Measurements from ENCODE around the gene SEC63.

Gene SEC63

DNA sequence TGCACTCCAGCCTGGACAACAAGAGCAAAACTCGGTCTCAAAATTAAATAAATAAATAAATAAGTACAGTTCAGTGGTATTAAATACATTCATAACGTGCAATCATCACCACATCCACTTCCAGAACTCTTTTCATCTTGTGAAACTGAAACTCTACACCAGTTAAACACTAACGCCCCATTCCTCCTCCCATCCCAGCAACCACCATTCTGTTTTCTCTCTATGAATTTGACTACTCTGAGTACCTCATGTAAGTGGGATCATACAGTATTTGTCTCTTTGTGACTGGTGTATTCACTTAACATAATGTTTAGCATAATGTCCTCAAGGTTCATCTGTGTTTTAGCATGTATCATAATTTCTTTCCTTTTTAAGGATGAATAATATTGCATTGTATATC is 104.8 kb downstream of the SEC63 start:
- no peak for FAIRE-seq

DNA sequence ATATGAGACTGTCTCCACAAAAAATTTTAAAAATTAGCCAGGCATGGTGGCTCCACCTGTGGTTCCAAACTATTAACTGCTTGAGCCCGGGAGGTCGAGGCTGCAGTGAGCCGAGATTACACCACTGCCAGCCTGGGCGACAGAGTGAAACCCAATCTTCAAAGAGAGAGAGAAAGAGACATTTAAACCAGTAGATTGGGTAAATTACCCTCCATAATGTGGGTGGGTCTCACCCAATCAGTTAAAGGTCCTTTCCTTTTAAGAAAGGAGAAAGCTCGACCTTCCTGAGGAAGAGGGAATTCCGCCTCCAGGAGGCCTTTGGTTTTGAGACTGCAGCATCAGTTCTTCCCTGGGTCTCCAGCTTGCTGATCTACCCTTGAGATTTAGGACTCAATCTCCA is 108.7 kb downstream of the SEC63 start:
- no peak for FAIRE-seq

DNA sequence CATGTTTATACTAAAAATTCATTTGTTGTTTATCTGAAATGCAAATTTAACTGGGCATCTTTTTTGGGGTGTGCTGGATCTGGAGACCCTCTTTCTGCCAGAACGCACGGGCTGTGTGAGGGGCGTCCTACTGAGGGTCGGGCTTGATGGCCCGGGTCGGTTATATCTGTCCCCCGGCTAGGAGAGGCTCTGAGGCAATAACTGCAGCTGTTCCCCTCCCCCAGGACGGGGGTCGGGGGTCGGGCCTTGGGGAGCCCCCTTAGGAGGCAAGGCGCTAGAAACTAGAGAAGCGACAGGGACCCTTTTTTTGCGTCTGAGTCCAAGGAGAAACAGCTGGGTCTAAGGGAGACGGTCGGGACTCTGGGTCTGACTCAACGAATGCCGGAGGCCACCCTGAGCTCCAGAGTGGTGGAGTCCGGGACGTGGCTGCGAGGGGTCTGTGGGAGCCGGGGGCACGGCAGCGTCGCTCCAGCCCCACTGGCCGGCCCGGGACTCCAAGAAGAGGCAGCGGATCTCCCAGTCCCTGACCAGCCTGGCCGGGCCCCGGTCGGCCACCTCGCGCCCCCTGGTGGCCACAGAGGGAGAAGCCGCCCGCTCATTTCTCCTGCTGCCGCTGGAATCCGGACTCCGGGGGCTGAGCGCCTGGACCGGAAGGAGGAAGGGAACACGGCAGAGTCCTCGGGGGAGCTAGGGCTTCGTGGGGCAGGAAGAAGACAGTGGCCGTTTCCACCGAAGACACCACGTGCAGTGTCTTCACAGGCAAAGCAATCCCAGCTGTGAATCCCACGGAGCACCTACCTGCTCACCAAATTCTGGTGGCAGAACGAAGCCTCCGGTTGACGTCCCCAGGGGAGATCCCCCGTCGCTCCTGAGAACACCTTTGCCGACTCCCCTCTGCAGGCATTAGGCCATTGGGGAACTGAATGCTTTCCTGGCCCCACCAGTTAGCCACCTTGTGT is 109.9 kb downstream of the SEC63 start:
- no peak for FAIRE-seq

DNA sequence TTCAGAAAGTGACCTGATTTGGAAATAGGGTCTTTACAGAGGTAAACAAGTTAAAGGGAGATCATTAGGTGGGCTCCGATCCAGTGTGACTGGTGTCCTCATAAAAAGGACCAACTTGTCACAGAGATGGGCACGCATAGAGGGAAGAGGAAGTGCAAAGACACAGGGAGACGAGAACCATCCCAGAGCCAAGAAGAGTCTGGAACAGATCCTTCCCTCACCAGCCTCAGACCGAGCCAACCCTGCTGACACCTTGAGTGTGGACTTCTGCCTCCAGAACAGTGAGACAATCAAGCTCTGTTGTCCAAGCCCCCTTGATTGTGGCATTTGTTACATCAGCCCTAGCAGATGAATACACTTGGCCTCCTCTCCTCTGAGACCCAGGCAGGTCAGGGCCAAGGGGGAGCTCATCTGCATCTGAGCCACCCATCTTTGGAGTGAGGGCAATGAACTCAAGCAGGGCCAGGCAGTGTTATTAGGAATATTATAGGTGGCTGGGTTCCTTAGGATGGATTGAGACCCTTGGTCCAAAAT is 111.7 kb downstream of the SEC63 start:
- FAIRE-seq: no peak

DNA sequence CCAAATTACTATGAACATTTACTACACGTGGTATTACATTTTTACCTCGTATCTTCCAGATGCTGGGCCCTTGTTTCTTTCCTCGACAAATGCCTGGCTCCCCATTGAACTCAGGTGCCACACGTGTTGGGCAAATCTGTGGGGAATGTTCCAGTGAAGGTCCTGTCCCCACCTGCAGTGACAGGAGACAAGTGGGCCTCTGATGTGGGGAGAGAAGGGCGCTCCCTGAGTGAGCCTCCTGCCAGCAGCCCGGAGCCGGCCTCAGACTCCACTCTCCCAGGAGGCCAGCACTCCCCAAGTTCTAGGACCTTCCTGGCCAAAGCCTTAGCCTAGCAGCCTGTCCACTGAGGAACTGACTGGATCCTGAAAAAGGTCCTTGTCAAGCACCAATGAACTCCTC is 112.2 kb downstream of the SEC63 start:
- no peak for FAIRE-seq

DNA sequence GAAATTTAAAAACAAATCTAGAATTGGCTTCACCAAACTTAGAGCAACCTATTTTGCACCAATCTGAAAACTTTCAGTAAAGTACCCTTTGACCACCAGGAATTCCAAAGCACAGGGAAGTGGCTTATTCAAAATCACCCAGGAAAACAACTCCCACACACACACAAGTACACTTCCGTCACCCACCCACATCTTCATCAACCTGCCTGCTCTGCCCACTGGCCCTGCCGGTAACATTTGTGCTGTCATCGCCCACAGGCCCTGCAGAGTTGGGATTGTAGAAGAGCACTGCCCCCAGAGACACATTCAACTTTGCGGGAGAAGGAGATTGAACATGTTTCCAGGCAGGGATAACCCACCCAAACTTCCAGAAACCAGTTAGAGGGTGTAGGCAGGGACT is 114.6 kb downstream of the SEC63 start:
- FAIRE-seq: no peak

DNA sequence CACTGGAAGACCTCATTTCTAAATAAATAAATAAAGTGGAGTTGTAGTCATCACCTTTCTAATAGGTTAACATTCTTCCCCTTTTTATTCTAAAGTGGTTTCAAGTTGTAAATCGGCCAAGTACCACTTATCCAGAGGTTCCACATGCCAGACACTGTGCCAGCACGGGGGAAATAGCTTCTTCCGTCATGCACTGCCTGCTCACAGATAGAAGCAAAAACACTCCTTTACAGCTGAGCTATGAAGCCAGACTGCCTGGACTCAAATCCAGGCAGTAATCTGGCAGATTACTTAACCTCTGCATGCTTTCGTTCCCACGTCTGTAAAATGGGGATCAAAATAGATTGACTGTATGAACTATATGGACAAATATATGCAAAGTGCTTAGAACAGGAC is 116.7 kb downstream of the SEC63 start:
- FAIRE-seq: no peak

DNA sequence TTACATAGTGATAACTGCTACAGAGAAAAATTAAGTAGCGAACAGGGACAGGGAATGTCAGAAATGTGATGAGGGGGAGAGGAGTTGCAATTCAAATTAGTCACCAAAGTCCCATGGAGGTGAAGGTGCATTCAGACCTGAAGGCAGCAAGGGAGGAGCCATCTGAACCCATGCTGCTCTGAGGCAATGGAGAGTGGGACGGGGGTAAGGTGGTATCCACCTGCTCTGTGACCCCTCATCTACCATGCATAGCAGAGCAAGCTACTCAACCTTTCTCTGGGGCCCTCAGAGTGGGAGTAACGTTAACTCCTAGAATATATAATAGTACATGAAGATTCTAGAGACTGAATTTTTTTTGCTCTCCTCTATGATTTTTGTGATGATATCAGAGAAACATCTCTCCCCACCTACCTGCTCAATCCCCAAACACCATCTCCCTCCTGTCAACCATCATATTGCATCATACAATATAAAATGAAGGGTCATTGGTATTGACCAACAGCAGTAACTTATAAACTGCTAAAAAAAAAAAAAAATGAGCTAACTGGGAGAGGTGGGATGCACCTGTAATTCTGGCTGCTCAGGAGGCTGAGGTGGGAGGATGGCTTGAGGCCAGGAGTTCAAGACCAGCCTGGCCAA is 117.3 kb downstream of the SEC63 start:
- FAIRE-seq: no peak

DNA sequence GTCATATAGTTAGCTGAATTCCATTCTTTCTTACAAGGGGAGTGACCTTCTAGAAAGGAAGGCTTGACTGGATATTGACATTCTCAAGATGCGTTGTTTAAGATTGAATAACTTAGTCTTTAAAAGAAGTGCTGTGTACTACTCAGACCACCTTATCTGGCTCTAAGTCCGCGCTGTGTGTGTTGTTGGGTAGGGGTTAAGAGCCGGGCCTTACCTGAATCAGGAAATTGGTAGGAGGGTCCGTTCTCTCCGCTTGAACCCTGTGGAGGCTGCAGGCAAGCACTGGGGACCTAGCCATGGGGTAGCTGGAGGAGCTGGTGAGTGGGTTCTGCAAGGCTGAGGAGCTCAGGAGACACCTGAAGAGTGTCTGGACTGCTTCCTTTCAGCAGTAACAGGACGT is 124.9 kb downstream of the SEC63 start:
- FAIRE-seq: no peak

DNA sequence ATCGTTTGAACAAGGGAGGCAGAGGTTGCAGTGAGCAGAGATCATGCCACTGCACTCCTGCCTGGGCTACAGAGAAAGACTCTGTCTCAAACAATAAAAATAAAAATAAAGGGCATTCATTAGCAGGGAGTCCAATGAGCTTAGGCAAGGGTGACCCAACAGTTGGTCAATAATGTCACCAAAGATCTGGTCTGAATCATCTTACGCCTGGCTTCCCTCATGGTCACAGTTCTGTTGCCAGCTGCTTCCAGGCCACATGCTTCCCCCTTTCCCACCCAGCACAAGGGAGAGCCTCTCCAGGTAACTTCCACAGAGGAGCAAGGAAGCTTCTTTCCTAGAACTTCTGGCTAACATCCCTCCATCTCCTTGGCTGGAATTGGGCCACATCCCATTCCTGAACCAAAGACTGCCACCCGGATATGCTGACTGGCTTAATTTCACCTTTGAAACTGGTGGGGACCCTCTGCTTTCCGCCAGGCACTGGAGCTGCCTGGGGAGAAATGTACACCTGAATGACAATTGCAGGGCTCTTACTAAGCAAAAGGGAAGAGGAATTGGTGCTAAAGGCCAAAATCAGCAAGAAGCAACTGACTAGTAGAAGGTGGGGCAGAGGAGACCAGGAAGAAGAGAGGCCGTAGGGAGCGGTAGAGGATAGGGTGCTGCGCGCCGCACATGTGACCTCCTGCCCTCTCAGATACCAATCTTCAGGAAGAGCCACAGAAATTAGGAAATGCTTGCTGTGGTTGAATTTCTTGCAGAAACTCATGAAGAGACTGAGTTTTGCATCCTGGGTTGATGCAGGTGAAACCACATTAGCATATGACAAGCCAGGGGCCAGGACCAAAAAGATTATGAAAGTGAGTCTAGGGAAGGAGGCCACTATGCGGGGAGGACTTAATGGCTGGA is 125.6 kb downstream of the SEC63 start:
- FAIRE-seq: no peak

DNA sequence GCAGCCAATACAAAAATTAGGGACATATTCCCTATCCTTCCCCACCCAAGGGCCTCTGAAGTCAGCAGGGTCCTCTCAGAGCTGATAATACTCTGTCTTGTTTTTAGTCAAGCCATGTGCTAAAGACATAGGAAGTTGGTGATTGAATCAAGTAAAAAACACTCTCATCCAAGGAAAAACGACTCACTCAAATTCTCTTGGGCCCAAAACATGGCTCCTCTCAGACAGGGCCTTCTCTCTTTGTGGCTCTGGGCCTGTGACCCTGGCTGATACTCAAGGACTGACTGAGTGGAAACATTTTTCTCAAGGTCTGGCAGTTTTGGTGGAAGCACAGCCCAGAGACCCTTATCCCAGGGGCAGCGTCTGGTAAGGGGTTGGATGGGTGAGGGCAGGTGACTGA is 127.9 kb downstream of the SEC63 start:
- no peak for FAIRE-seq

DNA sequence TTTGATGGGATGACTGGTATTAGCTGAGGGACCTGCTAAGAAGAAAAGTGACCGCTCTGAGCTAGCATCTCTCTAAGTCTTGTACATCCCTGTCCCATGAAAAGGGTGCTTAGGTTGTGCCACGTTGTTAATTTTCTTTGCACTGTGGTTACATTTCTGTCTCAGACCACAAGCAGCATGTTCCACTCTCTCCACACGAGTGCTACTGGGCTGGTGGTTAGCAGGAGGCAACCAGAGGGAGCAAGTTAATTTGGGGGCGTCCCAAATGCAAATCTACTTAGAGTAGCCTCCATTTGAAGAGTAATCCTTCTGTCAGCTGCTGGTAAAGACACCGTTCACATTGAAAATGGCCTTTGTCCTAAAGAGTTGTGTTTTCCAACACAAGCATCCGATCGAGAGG is 130.5 kb downstream of the SEC63 start:
- FAIRE-seq: no peak

DNA sequence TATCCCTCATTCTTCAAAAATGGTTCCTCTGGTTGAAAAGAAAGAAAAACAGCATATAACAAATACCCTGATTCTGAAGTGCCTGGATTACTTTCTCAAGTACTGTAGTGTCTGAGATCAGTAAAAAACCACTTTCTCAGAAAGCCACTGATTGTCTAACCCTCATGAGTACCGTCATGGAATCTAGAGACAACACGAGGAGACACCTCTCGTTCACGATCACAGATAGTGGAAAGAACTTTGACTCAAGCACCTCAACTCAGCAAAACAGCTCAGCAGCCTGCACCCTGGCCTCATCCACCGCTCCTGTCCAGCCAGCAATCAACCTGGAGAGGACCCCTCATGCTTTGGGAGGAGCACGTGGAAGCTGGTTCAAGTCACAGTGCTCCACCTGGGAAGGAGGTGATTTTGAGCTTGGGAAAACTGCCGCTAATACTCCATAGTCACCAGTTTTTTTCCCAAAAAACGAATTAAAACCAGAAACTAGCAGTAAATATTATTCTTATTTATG is 134.9 kb downstream of the SEC63 start:
- FAIRE-seq: no peak

DNA sequence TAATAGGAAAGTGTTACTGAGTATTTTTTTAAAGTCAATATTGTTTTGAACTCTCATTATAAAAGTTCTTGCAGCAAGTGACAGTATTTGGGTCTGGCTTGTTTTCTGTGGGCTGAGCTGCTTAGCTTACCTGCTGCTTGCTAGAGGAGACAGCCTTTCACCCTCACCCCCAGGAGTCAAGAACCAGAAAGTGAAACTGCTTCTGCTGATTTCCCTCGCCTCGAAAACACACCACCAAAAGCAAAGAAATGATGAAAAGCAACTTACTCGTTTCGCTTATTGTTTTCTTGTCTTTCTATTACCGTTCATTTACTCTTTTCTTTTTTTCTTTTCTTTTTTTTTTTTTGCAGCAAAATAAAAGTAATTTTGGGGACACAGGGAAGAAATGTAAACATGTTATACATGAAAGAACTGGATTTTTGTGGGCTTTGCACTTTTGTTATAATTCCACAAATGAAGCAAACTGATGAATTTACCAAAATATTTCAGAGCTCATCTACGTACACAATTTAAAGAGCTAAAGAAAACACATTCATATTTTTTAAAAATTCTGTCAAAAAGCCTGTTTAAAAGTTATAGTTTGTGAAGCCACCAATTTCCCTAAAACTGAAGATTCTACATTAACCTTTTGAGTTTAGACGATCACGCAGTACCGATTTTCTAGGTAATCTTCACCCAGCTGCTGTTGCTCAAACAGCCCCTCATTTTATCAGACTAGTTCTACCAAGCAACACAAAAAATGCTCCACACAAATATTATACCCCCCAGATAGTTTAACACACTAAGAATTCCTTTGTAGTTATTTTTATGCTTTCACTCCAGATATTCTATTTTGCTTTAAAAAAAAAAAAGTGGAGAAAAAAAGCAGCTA is 135.6 kb downstream of the SEC63 start:
- no peak for FAIRE-seq

DNA sequence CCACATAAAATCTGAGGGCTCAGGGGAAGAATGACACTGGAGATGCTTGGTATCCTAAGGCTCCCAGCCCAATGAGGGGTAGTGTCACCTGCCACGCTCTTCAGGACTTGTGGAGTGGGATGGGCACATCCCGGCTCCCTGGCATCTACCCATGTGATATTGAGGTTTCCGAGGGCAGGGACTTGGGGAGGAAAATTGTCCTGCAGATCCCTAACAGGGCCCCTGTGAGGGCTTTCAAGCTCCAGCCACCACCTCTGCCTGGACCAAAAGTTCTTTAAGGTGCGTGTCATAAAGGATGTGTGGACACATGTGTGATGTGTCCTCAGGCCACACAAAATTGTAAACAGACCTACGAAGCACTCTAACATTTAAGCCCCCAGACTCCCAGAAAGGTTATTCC is 136.4 kb downstream of the SEC63 start:
- no peak for FAIRE-seq

DNA sequence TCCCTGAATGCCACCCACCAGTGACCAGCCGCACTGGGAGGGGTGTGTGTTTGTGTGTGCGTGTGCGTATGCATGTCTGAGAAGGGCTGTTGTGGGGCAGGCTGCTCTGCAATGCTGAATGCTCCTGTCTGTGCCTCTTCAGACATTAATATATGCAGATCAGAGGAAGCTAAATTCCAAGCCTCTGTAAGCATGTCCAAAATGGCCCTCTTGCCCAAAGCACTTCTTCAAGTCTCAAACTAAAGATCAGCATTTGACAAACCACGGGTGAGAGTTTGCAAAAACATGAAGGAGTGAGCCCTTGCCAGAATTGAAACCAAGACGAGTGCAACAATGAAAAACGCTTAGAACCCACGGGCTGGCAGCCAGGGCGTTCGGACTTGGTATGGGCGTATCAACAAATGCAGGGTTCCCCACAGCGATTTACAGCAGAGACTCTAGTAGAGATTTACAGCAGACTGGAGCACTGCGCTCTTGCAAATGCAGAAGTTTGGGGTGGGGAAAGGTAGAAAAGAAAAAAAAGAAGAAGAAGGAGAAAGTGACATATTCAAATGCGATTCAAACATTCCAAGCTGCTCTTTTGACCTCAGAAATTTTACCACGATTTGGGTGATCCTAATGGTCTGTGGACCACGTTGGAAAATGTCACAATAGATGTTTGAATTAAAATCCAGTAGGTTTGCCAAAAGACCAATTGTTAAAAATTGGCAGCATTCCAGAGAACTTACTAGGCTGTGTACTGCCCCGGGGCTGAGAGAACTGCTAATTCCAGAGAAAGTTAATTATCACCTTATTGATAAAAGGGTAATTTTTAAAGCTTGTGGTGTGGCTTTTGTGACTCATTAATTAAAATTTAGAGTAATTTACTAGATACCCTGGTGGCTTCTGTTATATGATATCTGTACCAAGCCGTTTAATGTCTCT is 137.4 kb downstream of the SEC63 start:
- no peak for FAIRE-seq

DNA sequence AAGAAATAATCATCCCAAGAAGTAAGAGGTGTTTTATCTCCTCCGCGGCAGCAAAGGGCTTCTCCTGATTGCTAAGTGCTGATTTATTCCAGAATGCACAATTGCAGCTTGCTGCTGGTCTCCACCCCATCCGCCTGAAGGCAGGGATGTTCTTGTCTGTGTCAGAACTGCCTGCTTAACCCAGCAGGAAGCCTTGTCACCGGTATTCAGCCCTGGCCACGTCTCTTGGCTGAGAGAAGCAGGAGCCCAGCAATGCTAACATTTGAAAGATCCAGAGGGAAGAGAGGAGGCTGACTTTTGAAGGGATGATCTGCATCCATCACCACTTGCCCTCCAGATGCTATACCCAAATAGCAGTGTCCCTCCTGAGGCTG is 138.1 kb downstream of the SEC63 start:
- no peak for FAIRE-seq

DNA sequence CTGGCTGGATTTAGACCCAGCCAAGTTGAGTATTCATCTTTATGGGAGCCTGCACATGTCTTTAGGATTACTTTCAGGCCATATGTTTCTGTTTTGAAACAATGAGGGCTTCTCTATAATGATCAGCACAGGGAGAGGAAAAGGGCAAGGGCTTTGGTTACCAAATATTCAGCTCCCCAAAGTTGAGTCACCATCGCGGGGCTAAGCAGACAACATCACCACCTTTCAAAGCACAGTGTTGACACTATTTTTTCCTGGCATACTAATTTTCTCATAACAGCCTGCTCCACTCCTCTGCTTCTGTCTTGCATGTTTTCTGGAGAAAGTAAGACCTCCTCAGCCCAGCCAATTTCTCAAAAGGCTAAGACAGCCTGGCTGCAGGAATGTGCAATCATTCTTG is 138.8 kb downstream of the SEC63 start:
- no peak for FAIRE-seq

DNA sequence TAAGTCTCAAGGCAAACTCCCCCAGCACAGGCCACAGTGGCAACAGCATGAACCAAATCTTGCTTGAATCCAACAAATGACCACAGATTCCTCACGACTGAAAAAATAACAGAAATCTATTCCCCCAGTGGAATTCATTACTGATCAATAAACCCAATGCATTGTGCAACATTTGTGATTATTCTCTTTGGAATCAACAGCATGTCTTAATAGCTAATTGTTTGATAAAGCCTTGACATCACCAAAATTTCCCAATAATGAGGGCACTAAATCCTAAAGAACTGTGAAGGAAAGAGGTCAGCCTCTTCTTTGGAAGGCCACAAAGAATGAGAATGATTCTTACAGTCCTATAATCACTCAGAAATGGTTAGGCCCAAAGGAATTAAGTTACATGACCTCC is 139.7 kb downstream of the SEC63 start:
- FAIRE-seq: no peak

DNA sequence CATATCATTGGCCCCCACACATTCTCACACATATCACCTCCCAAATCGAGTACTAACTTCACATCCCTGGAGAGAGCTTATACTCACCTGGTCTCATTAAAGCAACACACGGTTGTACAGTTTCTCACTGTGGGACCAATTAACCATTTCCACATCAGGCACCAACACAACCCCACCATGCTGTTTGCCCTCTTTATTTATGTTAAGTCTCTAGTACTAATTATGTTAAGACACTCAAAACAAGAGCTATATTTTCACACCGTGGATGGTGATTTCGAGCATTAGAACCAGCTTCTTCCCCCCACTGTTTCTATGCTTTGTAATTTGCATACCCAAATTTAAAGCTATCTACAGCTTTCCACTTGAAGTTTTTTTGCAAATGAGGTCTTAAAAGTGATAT is 140.2 kb downstream of the SEC63 start:
- FAIRE-seq: no peak

Measured in colon (tissue), 2 donors.